Adrenal gland (tissue), 12 donors: ENCODE measurements around the gene TOPORS. TPM values are rescaled to one million over a fixed set of nuclear protein-coding genes. Genes with fewer than 3 reads are reported as not detected.

ENCODE experiments used
- DNase-seq, 7 donors: peaks; one replicate each; pipeline ENCODE4 v3.0.0-alpha.2; 2019 to 2020
- H3K27ac ChIP-seq, 5 donors: fragments of 200-600 bp; sonication (generic) in 4 of 5; 1 replicate in 3 of 5; 2 replicates in 2 of 5; pipeline versions ENCODE4 v1.5.1 to v1.8.0; 2016 to 2020; ENCODE audit warnings: mild to moderate bottlenecking in 1 of 5
- H3K27me3 ChIP-seq: fragments of 200-600 bp; 2 replicates; pipeline ENCODE4 v1.8.0; 2021
- H3K36me3 ChIP-seq, 2 donors: fragments of 200-600 bp; replicated peaks in 1 of 2; 1 replicate in 1 of 2; 2 replicates in 1 of 2; pipeline versions ENCODE4 v1.5.1 to v1.8.0; 2018 to 2022
- H3K4me1 ChIP-seq, 2 donors: fragments of 200-600 bp; replicated peaks in 1 of 2; 1 replicate in 1 of 2; 2 replicates in 1 of 2; pipeline versions ENCODE4 v1.5.1 to v1.8.0; 2018 to 2021
- H3K4me3 ChIP-seq, 4 donors: fragments of 200-600 bp; sonication (generic) in 3 of 4; one replicate each; pipeline ENCODE4 v1.5.1; 2016 to 2018
- H3K9me3 ChIP-seq, 3 donors: fragments of 200-600 bp; sonication (generic) in 1 of 3; replicated peaks in 1 of 3; 1 replicate in 2 of 3; 2 replicates in 1 of 3; pipeline versions ENCODE4 v1.5.1 to v1.8.0; 2016 to 2021
- POLR2A ChIP-seq, 2 donors: fragments of 450-650 bp; IDR thresholded peaks; one replicate each; pipeline ENCODE4 v1.6.1; 2017; ENCODE audit warnings: antibody characterized with exemption in 2 of 2, mild to moderate bottlenecking in 2 of 2, moderate library complexity in 1 of 2
- WGBS, 4 donors: extraction: QIAGEN DNeasy Blood & Tissue Kit in 2 of 4; methylation state at CpG; one replicate each; pipeline versions ENCODE4 v1.1.5 to v1.1.7; 2013 to 2017; 5-methylcytosine and 5-hydroxymethylcytosine counted together
- intact Hi-C, 2 donors: fragments of 100-400 bp; cut with DNase I; formaldehyde crosslinking; loops; one replicate each; pipeline versions ENCODE4 v1.14.1 to v1.15.0; 2022 to 2023
- polyA plus RNA-seq, 3 donors: library from polyadenylated mRNA; stranded (reverse); fragments of 200-250 nt in 2 of 3; fragments of 350-450 nt in 1 of 3; fragmentation: Illumina TruSeq in 1 of 3; extraction: RNeasy Lipid Tissue Mini Kit (QIAGEN cat#74804) in 1 of 3; gene quantifications; one replicate each; pipeline ENCODE4 v1.2.3, GENCODE V29; 2013 to 2014
- total RNA-seq, 9 donors: library from RNA; depleted of rRNA in 4 of 9; stranded (reverse); fragments of >200 nt in 4 of 9; fragments of 120-200 nt in 1 of 9; fragmentation: NEBNext Ultra II Directional in 1 of 9; extraction: Animal tissue kit (Norgen Biotek cat#: 25700) in 1 of 9; gene quantifications; one replicate each; pipeline versions ENCODE4 v1.1.0 to v1.2.4, GENCODE V29; 2013 to 2023
- TF ChIP-seq, protein P1 (sequence below), 6 experiments: fragments of 450-650 bp in 4 of 6; fragments of 200-600 bp in 2 of 6; sonication (generic) in 1 of 6; IDR thresholded peaks; 1 replicate in 5 of 6; 2 replicates in 1 of 6; pipeline versions ENCODE4 v1.5.1 to v1.8.0; 2016 to 2021; ENCODE audit warnings: antibody characterized with exemption in 6 of 6, mild to moderate bottlenecking in 2 of 6, moderate library complexity in 1 of 6
- donor health status: healthy with polysubstance abuse.
- donor health status: Bipolar disorder and iron deficiency.
- donor health status: DM: yes; HTN: yes; CAD: no.
- donor health status: DM: no; HTN: no; CAD: no.
- donor health status: DM: no; HTN: no; CAD: no.
- donor health status: DM: yes; HTN: yes; CAD: no.

TOPORS gene
- total and polyA plus RNA-seq, 12 donors = 7.6 to 25.3 (median 15.9) TPM

DNA sequence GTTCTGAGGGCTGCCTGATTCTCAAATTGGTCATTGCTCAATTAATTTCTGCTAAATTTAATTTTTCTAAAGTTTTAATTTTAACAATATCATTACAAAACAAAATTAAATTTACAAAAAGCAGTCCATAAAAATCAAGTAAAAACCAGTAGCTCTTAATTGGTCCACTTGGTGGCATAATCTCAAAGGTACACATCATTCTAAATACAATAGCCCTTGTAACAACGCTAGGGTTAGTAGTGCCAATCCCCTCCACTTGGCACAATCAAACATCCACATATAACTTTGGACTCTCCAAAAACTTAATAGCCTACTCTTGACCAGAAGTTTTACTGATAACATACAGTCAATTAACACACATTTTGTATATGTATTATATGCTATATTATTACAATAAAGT, 22.5 kb upstream of the TOPORS start:
- DNase-seq = no peak
- intact Hi-C loops = loop anchor here (5.0 kb wide), 2 partner anchors 138 to 198 kb away; no protein-coding TSS in a partner anchor
- Histone ChIP-seq H3K4me3 (no peak overlapping the region), H3K4me1 (peaks cover 8 to 26% of the 10 kb centered on the region in 2 donors), H3K9me3 (no peaks in the 10 kb centered on the region), H3K27me3 (no peaks in the 10 kb centered on the region), H3K27ac (no peak overlapping the region), H3K36me3 (no peaks in the 10 kb centered on the region)
- TF ChIP-seq, protein P1, sequence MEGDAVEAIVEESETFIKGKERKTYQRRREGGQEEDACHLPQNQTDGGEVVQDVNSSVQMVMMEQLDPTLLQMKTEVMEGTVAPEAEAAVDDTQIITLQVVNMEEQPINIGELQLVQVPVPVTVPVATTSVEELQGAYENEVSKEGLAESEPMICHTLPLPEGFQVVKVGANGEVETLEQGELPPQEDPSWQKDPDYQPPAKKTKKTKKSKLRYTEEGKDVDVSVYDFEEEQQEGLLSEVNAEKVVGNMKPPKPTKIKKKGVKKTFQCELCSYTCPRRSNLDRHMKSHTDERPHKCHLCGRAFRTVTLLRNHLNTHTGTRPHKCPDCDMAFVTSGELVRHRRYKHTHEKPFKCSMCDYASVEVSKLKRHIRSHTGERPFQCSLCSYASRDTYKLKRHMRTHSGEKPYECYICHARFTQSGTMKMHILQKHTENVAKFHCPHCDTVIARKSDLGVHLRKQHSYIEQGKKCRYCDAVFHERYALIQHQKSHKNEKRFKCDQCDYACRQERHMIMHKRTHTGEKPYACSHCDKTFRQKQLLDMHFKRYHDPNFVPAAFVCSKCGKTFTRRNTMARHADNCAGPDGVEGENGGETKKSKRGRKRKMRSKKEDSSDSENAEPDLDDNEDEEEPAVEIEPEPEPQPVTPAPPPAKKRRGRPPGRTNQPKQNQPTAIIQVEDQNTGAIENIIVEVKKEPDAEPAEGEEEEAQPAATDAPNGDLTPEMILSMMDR (IDR thresholded peaks at IDR 0.05) = no peak
- TF ChIP-seq POLR2A (IDR thresholded peaks at IDR 0.05) = no peak
- 62 to 71% (median 67%) methylated on average over 1 of the region's 1 CpG for WGBS, 4 donors

DNA sequence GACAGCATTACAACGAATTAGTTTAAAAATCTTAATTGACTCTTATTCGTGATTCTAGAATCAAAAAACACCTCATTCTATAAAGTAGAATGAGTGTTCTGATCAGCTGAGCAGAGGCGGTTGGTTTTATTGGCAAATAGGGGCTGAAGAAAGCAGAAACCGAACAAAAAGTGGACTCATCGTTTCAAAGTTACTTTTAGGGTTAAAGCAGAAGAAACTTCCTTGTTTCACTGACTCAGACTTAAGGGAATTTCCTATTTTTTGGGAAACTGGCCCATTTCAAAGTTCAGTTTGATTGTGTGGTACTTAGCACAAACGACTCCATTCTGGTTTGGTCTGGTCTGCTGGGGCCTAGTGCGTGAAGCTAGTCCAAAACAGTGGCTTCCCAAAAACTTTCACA, 21.4 kb upstream of the TOPORS start:
- 82 to 85% (median 84%) methylated on average over 7 of the region's 7 CpGs for WGBS, 4 donors
- Histone ChIP-seq H3K9me3 (no peaks in the 10 kb centered on the region), H3K4me3 (no peak overlapping the region), H3K4me1 (peaks cover 8 to 26% of the 10 kb centered on the region in 2 donors), H3K27me3 (no peaks in the 10 kb centered on the region), H3K36me3 (no peaks in the 10 kb centered on the region), H3K27ac (peak overlapping the region in 1 of 5 donors; percentile 87)
- TF ChIP-seq, protein P1 (IDR thresholded peaks at IDR 0.05) = no peak
- TF ChIP-seq POLR2A (IDR thresholded peaks at IDR 0.05) = no peak
- intact Hi-C loops = no loop called here
- no peak for DNase-seq

DNA sequence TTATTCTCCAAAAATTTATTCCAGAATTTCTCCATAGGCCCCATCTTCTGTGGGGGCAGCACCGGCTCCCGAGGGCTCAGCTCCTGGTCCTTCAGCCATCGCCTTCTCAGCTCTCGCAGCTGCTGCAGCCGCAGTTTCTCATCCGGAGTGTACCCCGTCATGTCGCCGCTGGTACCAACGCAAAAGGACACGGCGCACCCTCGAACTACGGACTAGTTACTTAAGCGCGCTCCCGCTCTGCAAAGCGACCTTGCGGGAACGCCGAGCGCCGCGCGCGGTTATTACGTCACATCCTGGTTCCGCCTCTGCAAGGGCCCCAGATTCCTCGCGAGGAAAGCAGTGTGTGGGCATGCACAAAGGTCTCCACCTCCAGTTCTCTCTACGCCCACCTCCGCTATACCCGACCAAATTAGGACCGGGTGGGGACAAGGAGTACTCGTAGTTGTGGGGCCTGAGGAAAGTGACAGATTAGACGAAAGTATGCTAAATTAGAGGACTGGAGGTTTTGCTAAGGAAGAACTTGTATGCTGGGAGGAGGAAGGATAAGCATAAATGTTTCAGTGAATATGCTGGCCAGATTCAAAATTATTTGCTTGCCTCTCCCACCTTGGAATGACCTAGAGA, 20.6 kb upstream of the TOPORS start, which contains the start of gene NDUFB6:
TSS of gene NDUFB6 (minus strand) at position 260 of the 624 bp plus-strand sequence. CDS start at position 161, 99 bp downstream.
- Histone ChIP-seq H3K36me3 (peaks cover 0 to 4% of the 10 kb centered on the region in 2 donors), H3K9me3 (no peaks in the 10 kb centered on the region), H3K27ac (peak within 1 kb of the TSS; percentile 8 to 88 (median 73)), H3K4me1 (peaks cover 8 to 26% of the 10 kb centered on the region in 2 donors), H3K4me3 (peak within 1 kb of the TSS; percentile 11 to 84 (median 78)), H3K27me3 (no peaks in the 10 kb centered on the region)
- TF ChIP-seq, protein P1 (IDR thresholded peaks at IDR 0.05) = no peak
- peak; percentile 52 to 84 for TF ChIP-seq POLR2A (IDR thresholded peaks at IDR 0.05)
- intact Hi-C loops = no loop called here
- DNase-seq = peak; percentile 91 to 96 (median 94)
- WGBS, 4 donors = 0% methylated on average over 21 to 36 of the region's 36 CpGs

DNA sequence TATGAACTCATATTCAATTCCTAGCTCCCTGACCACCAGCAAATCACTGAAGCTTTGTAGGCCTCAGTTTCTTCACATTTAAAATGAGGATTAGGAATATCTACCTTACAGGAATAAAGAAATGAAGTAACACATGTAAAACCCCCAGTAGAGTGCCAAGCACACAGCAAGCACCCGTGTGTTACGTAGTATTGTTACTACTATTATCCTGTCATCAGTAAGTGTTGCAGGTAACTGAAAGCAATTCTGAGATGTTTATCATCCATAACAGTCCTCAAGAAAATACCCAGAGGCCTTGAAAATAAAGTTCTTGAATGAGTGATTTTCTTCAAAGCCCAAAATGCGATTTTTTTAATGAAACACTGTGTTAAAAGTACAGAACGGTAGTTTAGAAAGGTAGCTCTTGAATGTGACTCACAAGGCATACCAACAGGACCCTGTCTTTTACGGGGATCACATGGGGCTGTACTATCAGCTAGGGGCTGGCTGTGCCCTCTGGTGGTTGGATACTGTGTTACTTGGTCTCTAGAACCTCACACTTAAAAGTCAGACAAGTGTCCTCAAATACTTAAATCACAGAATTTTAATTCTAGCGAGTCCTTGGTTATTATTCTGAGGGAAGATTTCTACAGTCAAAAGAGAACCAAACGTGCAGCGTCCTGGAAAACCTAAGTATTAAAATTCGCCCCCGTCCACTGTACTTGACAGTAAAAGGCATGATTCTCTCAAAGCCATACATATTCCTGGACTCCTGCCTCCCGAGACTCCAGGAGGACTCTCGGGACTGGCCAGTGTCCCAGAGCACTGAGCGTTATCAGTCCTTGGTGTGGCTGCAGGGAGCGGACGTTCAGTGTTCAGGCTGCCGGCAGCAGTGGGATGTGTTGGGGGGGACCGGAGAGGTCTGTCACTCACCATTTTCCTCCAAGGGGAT, 19.8 kb upstream of the TOPORS start:
- intact Hi-C loops = no loop called here
- 1 to 2% (median 1%) methylated on average over 16 to 17 of the region's 17 CpGs for WGBS, 4 donors
- TF ChIP-seq POLR2A (IDR thresholded peaks at IDR 0.05) = no peak
- TF ChIP-seq, protein P1 (IDR thresholded peaks at IDR 0.05) = peak; percentile 28 to 76 (median 70)
- H3K27ac ChIP-seq = peak overlapping the region; percentile 8 to 88 (median 73)
- H3K9me3 ChIP-seq = no peaks in the 10 kb centered on the region
- H3K4me3 ChIP-seq = peak overlapping the region; percentile 11 to 84 (median 78)
- H3K36me3 ChIP-seq = peaks cover 0 to 12% of the 10 kb centered on the region in 2 donors
- H3K27me3 ChIP-seq = no peaks in the 10 kb centered on the region
- peaks cover 8 to 26% of the 10 kb centered on the region in 2 donors for H3K4me1 ChIP-seq
- DNase-seq = peak; percentile 51 to 87 (median 73)
